ENCODE data around the gene RINT1.

The RINT1 gene

DNA sequence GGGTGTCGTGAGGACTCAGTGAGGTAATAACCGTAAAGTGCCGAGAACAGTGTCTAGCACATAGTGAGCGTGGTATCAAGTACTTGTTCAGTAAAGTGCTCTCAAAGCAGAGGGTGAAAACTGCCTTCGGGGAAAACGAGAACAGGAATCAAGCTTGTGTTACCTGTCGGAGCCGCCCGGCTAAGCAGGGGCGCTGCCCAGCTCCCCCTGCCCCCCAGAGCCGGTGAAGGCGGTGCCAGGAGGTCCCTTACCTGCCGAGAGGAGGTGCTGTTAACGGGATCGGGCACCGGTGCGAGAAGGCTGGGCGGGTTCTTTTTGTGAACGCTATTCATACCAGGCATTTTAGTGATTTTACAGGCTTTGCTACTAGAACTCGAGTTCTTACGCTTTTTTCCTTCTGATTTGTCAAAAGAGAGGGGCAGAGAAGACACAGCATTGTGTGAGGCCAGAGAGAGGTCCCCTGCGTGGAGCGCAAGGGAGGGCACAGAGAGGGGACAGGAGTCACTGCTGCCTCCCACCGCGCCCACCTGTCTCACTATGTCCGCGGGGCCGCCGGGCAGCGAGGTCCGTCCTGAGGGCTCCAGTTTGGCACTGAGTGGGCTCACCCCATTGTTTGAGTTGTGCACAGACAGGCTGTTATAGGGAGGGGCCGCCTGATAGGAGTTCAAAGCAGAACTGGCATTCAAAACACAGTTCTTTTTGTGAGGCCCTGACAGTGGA lies 81.8 kb downstream of the RINT1 start:
- H3K4me3 ChIP-seq (ENCODE audit: low read depth in 1 of 5, low read length in 5 of 5): no peak overlapping the region
- peaks cover 0 to 63% (median 46%) of the 10 kb centered on the region in 5 donors for H3K36me3 ChIP-seq (ENCODE audit: control insufficient read depth in 5 of 5, insufficient read depth in 5 of 5, low read length in 5 of 5)
- no peak overlapping the region for H3K27ac ChIP-seq (ENCODE audit: low read depth, low read length)
- no peaks in the 10 kb centered on the region for H3K27me3 ChIP-seq (ENCODE audit: control insufficient read depth in 5 of 5, insufficient read depth in 4 of 5, low read length in 5 of 5)
- H3K9me3 ChIP-seq (ENCODE audit: control insufficient read depth in 5 of 5, low read length in 5 of 5): no peaks in the 10 kb centered on the region
- H3K4me1 ChIP-seq (ENCODE audit: control insufficient read depth in 5 of 5, insufficient read depth in 5 of 5, low read length in 5 of 5): no peaks in the 10 kb centered on the region
- H3K9ac ChIP-seq (ENCODE audit: low read length in 5 of 5): no peak overlapping the region

GRCh38 chr7:105614341-105614840 lies 82.4 kb downstream of the RINT1 start:
- no peaks in the 10 kb centered on the region for H3K9me3 ChIP-seq (ENCODE audit: control insufficient read depth in 5 of 5, low read length in 5 of 5)
- H3K9ac ChIP-seq (ENCODE audit: low read length in 5 of 5): no peak overlapping the region
- H3K27me3 ChIP-seq (ENCODE audit: control insufficient read depth in 5 of 5, insufficient read depth in 4 of 5, low read length in 5 of 5): no peaks in the 10 kb centered on the region
- H3K4me3 ChIP-seq (ENCODE audit: low read depth in 1 of 5, low read length in 5 of 5): no peak overlapping the region
- no peaks in the 10 kb centered on the region for H3K4me1 ChIP-seq (ENCODE audit: control insufficient read depth in 5 of 5, insufficient read depth in 5 of 5, low read length in 5 of 5)
- no peak overlapping the region for H3K27ac ChIP-seq (ENCODE audit: low read depth, low read length)
- H3K36me3 ChIP-seq (ENCODE audit: control insufficient read depth in 5 of 5, insufficient read depth in 5 of 5, low read length in 5 of 5): peaks cover 0 to 63% (median 46%) of the 10 kb centered on the region in 5 donors

Data from subcutaneous abdominal adipose tissue (tissue), 5 donors.